Ovary (tissue), 3 donors: Measurements from ENCODE around the gene MYO1E.

ENCODE experiments used
- CTCF ChIP-seq, 3 donors: fragments of 450-650 bp in 2 of 3; fragments of 200-600 bp in 1 of 3; IDR thresholded peaks; one replicate each; pipeline versions ENCODE4 v1.5.1 to v1.8.0; 2016 to 2022; ENCODE audit warnings: antibody characterized with exemption in 3 of 3, mild to moderate bottlenecking in 1 of 3
- POLR2A ChIP-seq: fragments of 450-650 bp; IDR thresholded peaks from one replicate; pipeline ENCODE4 v1.6.1; 2017; ENCODE audit warnings: antibody characterized with exemption, mild to moderate bottlenecking, moderate library complexity
- donor health status: DM: no; HTN: no; CAD: no.

GRCh38 chr15:59255680-59256336 is 116.9 kb downstream of the MYO1E start:
- TF ChIP-seq CTCF (IDR thresholded peaks at IDR 0.05) (no peak), POLR2A (no peak)
